Testis (tissue), 3 donors: ENCODE measurements around the gene AMZ1. TPM values are rescaled to one million over a fixed set of nuclear protein-coding genes. Genes with fewer than 3 reads are reported as not detected.
A peak's percentile ranks its signal among the peaks of the same experiment; 100 is the strongest.

Experiments used
- DNase-seq: peaks from one replicate; pipeline ENCODE4 v3.0.0-alpha.2; 2019
- H3K27ac ChIP-seq, 2 donors: fragments of 200-600 bp; sonication (generic); one replicate each; pipeline ENCODE4 v1.5.1; 2019
- H3K27me3 ChIP-seq: fragments of 200-600 bp; sonication (generic); one replicate; pipeline ENCODE4 v1.5.1; 2019
- H3K36me3 ChIP-seq: fragments of 200-600 bp; sonication (generic); one replicate; pipeline ENCODE4 v1.5.1; 2017; ENCODE audit warnings: low read depth; ENCODE audit errors: missing control alignments
- H3K4me1 ChIP-seq: fragments of 200-600 bp; sonication (generic); one replicate; pipeline ENCODE4 v1.5.1; 2019
- H3K4me3 ChIP-seq, 2 donors: fragments of 200-600 bp; sonication (generic); one replicate each; pipeline ENCODE4 v1.5.1; 2017 to 2019
- H3K9me3 ChIP-seq: fragments of 200-600 bp; sonication (generic); one replicate; pipeline ENCODE4 v1.5.1; 2017
- CTCF ChIP-seq, 3 experiments: fragments of 450-650 bp in 2 of 3; fragments of 200-600 bp in 1 of 3; sonication (generic) in 1 of 3; IDR thresholded peaks; one replicate each; pipeline ENCODE4 v1.5.1; 2016 to 2019; ENCODE audit warnings: antibody characterized with exemption in 3 of 3, mild to moderate bottlenecking in 2 of 3, moderate library complexity in 1 of 3
- POLR2A ChIP-seq: fragments of 450-650 bp; IDR thresholded peaks from one replicate; pipeline ENCODE4 v1.6.1; 2017; ENCODE audit warnings: antibody characterized with exemption, mild to moderate bottlenecking, moderate library complexity
- WGBS, 2 donors: methylation state at CpG; one replicate each; pipeline ENCODE4 v1.1.5; 2018; 5-methylcytosine and 5-hydroxymethylcytosine counted together
- intact Hi-C: fragments of 100-400 bp; cut with DNase I; formaldehyde crosslinking; loops from one replicate; pipeline ENCODE4 v1.15.1; 2023; ENCODE audit warnings: low total_unique reads
- polyA plus RNA-seq: library from polyadenylated mRNA; stranded (reverse); fragments of 350-450 nt; fragmentation: Illumina TruSeq; extraction: RNeasy Lipid Tissue Mini Kit (QIAGEN cat#74804); gene quantifications from one replicate; pipeline ENCODE4 v1.2.3, GENCODE V29; 2014; ENCODE audit warnings: low read depth, low replicate concordance; ENCODE audit not compliant: insufficient read depth
- total RNA-seq, 2 donors: library from RNA; depleted of rRNA; stranded (reverse); fragments of >200 nt; gene quantifications; one replicate each; pipeline ENCODE4 v1.2.3, GENCODE V29; 2016

The AMZ1 gene
- total and polyA plus RNA-seq, 3 donors from 2014 or later: 1.1 to 3.2 (median 2.7) TPM

- no peak for TF ChIP-seq POLR2A
- TF ChIP-seq CTCF (IDR thresholded peaks at IDR 0.05): no peak
- intact Hi-C loops: no loop called here
- 84% methylated on average over 12 of the region's 12 CpGs; no CpG with 5 or more reads in 1 of the 2 donors for WGBS, 2 donors
Measured at GRCh38 chr7:2640482-2640830, 47.5 kb upstream of the AMZ1 start.

GRCh38 chr7:2640846-2641316, 47.1 kb upstream of the AMZ1 start:
- Histone ChIP-seq H3K4me3 (no peak overlapping the region), H3K9me3 (no peaks in the 10 kb centered on the region), H3K27ac (peak overlapping the region; percentile 44 to 72), H3K27me3 (no peaks in the 10 kb centered on the region), H3K36me3 (no peaks in the 10 kb centered on the region), H3K4me1 (peaks cover 57% of the 10 kb centered on the region)
- intact Hi-C loops: no loop called here
- TF ChIP-seq POLR2A (no peak), CTCF (IDR thresholded peaks at IDR 0.05) (no peak)
- WGBS, 2 donors: 75 to 80% methylated on average over 1 to 9 of the region's 9 CpGs
- DNase-seq: no peak

More at GRCh38 chr7:2640482-2640830, 47.5 kb upstream of the AMZ1 start:
- no peak for DNase-seq
- no peak overlapping the region for H3K4me3 ChIP-seq
- no peaks in the 10 kb centered on the region for H3K27me3 ChIP-seq
- no peaks in the 10 kb centered on the region for H3K9me3 ChIP-seq
- no peaks in the 10 kb centered on the region for H3K36me3 ChIP-seq
- H3K4me1 ChIP-seq: peaks cover 59% of the 10 kb centered on the region
- H3K27ac ChIP-seq: no peak overlapping the region

GRCh38 chr7:2641406-2642393, 46.3 kb upstream of the AMZ1 start:
- H3K4me1 ChIP-seq: peaks cover 49% of the 10 kb centered on the region
- peak; percentile 83 for DNase-seq
- no peaks in the 10 kb centered on the region for H3K9me3 ChIP-seq
- intact Hi-C loops: no loop called here
- no peak for TF ChIP-seq POLR2A
- TF ChIP-seq CTCF (IDR thresholded peaks at IDR 0.05): peak in 1 of 3 experiments; percentile 6
- H3K27ac ChIP-seq: peak overlapping the region; percentile 44 to 72
- no peaks in the 10 kb centered on the region for H3K27me3 ChIP-seq
- no peak overlapping the region for H3K4me3 ChIP-seq
- H3K36me3 ChIP-seq: no peaks in the 10 kb centered on the region
- 32 to 46% methylated on average over 9 to 35 of the region's 39 CpGs for WGBS, 2 donors

GRCh38 chr7:2643386-2644219, 44.4 kb upstream of the AMZ1 start:
- peaks cover 30% of the 10 kb centered on the region for H3K4me1 ChIP-seq
- TF ChIP-seq POLR2A: no peak
- no peak for TF ChIP-seq CTCF (IDR thresholded peaks at IDR 0.05)
- no peaks in the 10 kb centered on the region for H3K9me3 ChIP-seq
- H3K27me3 ChIP-seq: no peaks in the 10 kb centered on the region
- 86 to 87% methylated on average over 26 to 29 of the region's 29 CpGs for WGBS, 2 donors
- no peak overlapping the region for H3K27ac ChIP-seq
- H3K4me3 ChIP-seq: no peak overlapping the region
- intact Hi-C loops: no loop called here
- no peaks in the 10 kb centered on the region for H3K36me3 ChIP-seq
- no peak for DNase-seq
